Neural cell (in vitro differentiated cells): ENCODE data around the gene PNKD.

Source experiments
- CTCF ChIP-seq: fragments of 450-650 bp; IDR thresholded peaks from 2 replicates; pipeline ENCODE4 v1.5.1; 2014; ENCODE audit warnings: antibody characterized with exemption, mild to moderate bottlenecking, moderate library complexity; ENCODE audit not compliant: poor library complexity, severe bottlenecking
- EP300 ChIP-seq: fragments of 450-650 bp; conservative IDR thresholded peaks from 2 replicates; pipeline ENCODE4 v1.6.1; 2014; ENCODE audit warnings: antibody characterized with exemption, mild to moderate bottlenecking, moderate library complexity; ENCODE audit not compliant: poor library complexity, severe bottlenecking
- EZH2 ChIP-seq: fragments of 200-600, 300-800 bp; shearing (Covaris generic), sonication (generic); IDR thresholded peaks from 2 replicates; pipeline ENCODE4 v1.6.1; 2014; ENCODE audit warnings: antibody characterized with exemption, low read length, borderline replicate concordance, mild to moderate bottlenecking; ENCODE audit not compliant: insufficient read depth, poor library complexity, severe bottlenecking
- MXI1 ChIP-seq: fragments of 450-650 bp; conservative IDR thresholded peaks from 2 replicates; pipeline ENCODE4 v1.6.1; 2014; ENCODE audit warnings: antibody characterized with exemption, mild to moderate bottlenecking; ENCODE audit not compliant: poor library complexity, severe bottlenecking
- POLR2AphosphoS5 ChIP-seq: IDR thresholded peaks from 2 replicates; pipeline ENCODE4 v1.6.1; 2012
- RAD21 ChIP-seq: fragments of 450-650 bp; conservative IDR thresholded peaks from 2 replicates; pipeline ENCODE4 v1.6.1; 2014; ENCODE audit warnings: antibody characterized with exemption, mild to moderate bottlenecking, moderate library complexity
- REST ChIP-seq: IDR thresholded peaks from 2 replicates; pipeline ENCODE4 v1.6.1; 2012; ENCODE audit warnings: borderline replicate concordance
- SMC3 ChIP-seq: fragments of 450-650 bp; conservative IDR thresholded peaks from 2 replicates; pipeline ENCODE4 v1.6.1; 2014; ENCODE audit warnings: antibody characterized with exemption, mild to moderate bottlenecking, moderate library complexity; ENCODE audit not compliant: poor library complexity
- TAF1 ChIP-seq: IDR thresholded peaks from 2 replicates; pipeline ENCODE4 v1.6.1; 2012; ENCODE audit warnings: low read depth

GRCh38 chr2:218306184-218306920 lies 36.0 kb downstream of the PNKD start:
- no peak for TF ChIP-seq CTCF
- TF ChIP-seq EZH2: no peak
- TF ChIP-seq REST: no peak
- no peak for TF ChIP-seq MXI1
- no peak for TF ChIP-seq POLR2AphosphoS5
- TF ChIP-seq RAD21: no peak
- no peak for TF ChIP-seq SMC3
- TF ChIP-seq EP300: no peak
- TF ChIP-seq TAF1: no peak
